DMS153 treated with DMSO at 0.1 percent for 48 hours (cell line): ENCODE results near the gene IFT20.

Experiments
- DNase-seq: peaks from one replicate; lab custom pipeline; 2025; ENCODE audit not compliant: unreplicated experiment; lab: John Stamatoyannopoulos, UW

Gene IFT20

DNA sequence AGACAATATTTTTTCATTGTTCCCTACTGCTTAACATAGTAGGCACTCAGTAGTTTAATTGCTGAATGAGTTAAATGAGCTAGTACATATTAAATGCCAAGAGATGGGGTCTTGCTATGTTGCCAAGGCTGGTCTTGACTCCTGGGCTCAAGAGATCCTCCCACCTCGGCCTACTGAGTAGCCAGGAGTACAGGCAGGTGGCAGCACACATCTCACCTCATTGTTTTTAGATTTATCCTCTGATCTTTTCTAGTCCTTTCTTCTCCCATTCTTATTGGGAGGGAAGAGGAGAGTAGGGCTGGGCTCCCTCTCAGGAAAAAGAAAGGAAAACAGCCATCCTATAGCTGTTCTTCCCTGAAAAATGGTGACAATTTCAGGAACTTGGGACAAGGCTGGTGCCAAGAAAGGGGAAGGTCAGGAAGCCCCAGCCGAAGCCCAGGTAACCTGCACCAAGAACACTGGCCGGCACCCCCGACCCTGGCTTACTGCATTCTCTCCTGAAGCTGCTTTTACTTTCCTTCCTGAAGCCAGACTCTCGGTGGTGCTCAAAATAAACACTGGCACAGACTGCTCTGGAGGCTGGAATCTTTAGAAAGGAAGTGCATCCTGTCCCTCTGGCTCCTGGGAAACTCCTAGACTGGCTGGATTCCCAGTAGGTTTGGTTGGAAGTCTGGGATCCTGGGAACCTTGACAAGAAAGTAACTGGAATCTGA, 2.9 kb upstream of the IFT20 start:
- DNase-seq = no peak

DNA sequence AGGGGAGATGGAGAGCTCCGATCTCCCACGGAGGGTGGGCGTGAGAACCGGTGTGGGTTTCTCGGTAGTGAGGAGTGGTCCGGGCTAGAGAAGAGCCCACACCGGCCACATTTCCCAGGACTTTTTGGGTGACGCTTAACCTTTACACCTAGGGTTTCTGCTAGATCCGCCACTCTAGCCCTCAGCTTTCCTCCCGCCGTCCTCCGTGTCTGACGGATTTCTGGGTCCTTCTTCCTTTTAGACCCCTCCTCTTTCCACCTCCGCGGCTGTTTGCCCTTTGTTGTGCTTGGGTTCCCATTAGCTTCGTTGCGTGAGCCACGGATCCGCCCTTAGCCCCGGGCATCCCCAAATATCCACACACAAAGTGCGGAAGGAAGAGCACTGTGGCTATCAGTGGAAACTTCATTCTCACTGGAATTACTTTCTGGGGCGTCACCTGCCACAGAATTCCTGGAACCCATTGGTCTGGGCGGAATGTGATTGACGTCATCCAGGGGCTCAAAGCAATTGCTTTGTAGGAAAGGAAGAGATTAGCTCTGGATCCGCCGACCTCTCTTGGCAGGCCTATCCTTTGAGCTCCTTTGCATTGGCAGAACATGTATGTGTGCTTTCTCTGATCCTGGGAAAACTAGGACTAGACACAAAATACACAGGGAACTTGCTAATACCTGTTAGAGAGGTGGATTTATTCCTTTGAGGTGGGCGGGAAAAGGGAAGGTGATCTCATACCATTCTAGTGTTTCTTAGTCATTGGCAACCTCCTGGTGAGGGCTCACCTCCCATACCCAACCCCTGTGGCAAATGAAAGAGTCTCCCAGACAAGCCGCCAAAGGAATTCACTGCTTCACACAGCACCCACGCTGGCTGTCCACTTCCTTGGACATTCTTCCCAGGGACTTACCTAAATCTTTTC, 943 bp upstream of the IFT20 start:
- no peak for DNase-seq

DNA sequence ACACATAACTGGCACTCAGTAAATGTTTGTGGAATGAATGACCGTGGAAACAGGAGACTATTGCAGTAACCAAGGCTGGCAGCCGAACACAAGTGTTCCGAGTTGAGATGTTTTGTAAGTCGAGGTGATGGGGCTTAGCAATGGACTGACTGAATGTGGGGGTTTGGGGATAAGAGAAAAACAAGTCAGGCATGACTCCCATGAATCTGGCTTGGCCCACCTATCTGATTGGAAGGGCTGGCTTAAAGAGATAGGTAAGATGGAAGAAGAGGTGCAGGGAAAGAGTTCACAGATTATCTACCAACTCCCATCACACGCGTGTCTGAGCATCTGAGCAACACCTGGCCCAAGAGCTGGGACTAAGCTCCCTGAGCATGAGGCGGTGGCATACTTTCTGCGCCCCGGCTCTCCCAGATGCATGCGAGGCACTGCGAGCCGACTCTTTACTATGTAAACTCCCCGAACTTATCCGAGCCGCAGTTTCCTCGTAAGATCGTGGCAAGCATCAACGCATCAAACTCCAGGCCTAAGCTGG, 539 bp downstream of the IFT20 start:
- no peak for DNase-seq

DNA sequence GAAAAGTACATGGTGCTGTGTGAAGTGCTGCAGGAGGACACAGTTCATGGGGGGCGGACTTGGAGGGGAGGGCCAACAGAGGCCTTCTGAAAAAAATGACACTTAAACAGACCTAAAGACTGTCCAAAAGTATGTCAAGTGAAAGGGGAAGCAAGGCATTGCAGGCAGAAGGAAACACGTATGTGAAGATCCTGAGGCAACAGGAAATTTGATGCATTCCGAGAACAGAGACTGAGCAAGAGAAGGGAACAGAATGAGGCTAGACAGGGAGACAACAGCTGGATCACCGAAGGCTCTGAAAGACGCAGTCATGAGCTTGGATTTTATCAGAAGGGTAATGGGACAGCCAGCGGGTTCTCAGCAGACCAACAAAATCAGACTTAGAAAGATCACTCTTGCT, 1.1 kb downstream of the IFT20 start:
- DNase-seq = no peak

DNA sequence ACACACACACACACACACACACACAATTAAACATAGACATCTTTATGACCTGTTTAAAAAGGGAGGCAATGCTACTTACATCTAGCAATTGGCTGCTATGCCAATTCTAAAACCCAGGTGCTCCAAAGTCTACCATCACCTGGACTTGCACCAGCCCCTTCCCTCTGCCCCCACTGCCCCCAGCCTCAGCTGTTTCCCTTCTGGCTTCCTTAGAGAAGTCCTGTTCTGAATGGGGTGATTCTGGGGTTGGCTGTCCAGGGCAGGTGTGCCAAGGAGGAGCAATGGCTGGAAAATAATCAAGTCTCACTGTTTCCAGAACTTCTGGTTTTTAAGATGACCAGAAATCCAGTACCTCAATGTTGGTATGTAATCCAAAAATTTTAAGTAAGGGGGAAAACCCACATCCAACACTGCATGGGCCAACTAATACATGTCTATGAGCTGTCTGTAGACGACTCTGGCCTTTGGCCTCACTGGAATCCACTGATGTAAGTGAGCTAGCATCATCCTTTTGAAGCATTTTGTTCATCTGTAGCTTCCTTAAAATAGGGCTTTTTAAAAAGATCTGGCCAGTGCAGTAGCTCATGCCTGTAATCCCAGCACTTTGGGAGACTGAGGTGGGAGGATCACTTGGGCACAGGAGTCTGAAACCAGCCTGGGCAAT, 2.1 kb downstream of the IFT20 start:
- DNase-seq = no peak

DNA sequence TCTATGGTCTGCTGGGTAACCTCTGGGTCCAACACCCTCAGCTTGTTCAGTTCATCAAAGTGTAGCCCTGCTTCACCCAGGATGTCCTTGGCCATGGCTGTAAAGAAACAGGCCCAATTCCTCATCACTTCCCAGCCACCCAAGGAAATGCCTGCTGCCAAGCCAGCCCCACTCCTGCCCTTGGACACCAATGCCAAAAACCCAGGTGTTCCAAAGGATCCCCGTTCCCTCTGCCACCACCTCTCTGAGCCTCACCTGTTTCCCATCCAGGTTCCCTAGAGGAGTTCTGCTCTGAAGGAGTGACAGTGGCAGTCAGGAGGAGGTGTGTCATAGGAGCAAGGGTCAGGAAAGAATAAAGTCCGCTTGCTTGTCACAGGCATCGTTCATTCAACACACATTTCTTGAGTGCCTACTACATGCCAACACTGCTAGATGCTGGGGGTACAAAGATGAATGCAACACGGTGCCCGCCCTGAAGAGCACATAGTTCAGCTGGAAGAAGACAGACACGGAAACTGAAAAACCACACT, 3.3 kb downstream of the IFT20 start:
- DNase-seq = no peak

DNA sequence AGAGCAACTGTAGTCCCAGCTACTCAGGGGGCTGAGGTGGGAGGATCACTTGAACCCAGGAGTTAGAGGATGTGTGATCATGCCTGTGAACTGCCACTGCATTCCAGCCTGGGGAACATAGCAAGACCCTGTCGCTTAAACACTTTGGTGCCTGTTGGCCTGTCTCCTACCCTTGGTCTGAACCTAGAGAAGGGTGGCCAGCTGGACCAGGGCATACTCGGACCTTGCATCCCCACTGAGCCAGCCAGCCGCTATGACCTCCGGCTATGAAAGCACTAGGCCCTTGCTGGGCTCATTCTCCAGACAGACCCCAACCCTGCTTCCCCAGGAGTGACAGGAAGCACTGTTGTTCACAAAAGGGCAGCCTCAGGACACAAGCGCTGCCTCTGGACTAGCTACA, 4.6 kb downstream of the IFT20 start:
- no peak for DNase-seq

DNA sequence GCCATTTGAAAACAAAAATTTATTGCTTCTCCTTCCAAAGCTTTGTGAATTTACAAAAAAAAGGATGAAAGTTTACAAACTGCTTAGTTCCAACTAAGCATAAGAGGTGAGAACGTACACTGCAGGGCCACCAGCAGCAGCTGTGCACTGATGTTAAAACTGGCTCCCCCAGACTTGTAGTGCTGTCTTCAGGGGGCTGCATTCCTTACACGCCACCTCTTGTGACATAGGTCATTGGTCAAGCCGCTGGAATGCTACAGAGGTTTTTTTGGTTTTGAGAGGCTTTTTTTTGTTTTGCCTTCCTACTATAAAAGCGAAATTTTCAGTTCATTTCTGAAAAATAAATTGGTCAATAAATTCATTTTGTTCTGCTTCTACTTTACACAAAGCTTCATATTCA, 6.9 kb downstream of the IFT20 start:
- no peak for DNase-seq

DNA sequence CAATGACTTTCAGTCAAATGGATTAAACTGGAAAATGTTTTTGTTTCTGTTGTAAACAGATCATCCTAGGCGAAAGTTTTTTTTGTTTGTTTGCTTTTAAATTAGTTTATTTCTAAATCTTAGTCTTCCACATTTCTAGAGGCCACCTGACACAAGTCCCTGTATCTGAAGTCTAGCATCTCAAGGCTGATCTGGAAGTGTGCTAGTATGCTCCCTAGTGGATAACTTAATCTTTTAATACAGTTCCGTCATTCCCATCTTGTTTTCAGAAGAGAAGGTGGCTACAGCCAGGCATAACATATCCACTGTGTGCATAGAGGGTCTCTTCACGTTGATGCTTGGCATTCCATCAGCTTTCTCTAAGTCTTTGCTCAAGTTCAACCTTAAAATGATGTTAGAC, 7.6 kb downstream of the IFT20 start:
- no peak for DNase-seq

DNA sequence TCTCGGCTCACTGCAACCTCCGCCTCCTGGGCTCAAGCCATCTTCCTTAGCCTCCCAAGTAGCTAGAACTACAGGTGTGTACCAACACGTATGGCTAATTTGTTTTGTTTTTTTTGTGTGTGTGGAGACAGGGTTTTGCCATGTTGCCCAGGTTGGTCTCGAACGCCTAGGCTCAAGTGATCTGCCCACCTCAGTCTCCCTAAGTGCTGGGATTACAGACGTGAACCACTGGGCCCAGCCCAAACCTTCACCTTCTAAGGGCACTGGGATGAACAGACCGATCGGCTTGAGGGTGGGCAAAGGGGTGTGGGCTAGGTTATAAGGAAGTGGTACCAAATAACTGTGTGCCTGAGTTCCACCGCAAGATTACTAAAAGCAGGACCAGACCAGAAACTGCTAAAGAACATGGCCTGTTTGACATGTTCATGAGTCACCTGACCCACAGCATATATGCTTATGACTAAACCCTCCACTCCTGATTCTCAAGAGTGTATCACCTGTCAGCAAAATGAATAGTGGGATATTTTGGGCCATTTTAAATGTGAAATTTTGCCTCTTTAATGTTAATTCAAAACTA, 8.2 kb downstream of the IFT20 start:
- no peak for DNase-seq

DNA sequence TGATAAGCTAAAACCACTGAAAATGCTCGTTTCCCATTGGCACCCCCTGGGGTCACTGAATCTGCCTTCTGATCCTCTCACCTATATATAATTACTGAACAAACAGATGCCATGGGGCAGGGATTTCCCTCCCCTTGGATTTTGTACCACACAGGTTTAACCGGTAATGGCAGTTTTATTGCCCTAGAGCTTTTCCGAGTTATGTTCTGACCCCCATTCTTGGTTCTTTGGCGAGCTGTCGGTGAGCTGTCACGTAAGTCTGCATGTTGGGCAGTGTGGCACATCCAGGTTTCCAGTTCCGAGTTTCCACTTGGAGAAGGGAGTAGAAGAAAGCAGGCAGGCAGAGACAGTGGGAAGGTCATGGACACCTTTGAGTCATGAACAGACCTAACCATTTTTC, 9.2 kb downstream of the IFT20 start:
- DNase-seq = no peak

DNA sequence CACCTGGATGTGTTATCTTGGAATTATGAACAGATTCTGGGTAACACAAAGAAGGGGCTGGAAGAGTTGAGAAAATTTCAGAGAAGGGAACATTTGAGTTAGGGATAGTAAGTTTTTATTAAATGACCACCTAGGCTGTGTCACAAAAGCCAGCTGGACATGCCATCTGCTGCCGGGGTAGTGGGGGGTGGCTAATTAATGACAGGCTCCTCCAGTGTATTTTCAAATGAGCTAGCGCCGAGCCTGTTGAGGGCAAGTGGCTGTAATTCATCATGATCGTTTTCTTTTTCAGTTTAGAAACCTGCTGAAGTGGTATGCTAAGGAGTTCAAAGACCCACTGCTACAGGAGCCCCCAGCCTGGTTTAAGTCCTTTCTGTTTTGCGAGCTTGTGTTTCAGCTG, 10.1 kb downstream of the IFT20 start:
- DNase-seq = no peak

DNA sequence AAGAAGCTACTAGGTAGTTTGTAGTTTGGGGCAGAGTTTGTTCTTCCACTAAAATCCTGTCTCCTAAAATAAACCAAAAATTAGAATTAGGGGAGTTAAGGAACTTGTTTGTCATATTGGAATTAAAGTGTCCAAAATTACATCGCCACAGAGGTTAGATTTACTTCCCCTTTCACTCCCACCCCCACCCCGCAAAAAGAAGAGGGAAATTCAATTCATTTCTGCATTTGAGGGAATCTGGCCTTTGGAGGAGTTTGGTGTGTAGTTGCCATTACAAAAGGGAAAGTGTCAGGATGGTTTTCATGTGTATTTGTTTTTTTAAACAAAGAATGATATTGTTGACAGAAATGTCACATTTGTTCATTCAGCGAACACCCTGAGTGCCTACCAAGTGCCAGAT, 10.5 kb downstream of the IFT20 start:
- no peak for DNase-seq

DNA sequence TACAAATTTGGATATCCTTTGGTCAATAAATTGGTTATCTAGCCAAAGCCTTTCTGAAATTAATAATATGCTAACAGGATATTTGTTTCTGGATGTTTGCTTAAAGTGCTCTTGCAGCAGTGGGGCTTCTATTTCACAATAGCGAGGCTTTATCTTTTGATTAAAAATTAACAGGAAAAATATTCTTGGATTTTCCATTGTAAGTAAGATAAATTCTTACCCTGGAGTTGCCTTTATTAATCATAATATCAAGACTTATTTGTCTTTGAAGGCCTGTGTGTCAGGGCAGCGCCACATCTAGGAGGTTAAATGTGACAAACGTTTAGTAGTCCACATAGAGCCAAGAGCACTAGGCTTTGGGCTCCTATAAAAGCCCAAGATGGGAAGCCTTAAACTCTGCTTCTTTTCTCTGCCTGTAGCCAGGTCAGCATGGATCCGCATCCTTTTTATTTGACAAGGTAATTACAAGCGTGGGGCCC, 11.0 kb downstream of the IFT20 start:
- no peak for DNase-seq

DNA sequence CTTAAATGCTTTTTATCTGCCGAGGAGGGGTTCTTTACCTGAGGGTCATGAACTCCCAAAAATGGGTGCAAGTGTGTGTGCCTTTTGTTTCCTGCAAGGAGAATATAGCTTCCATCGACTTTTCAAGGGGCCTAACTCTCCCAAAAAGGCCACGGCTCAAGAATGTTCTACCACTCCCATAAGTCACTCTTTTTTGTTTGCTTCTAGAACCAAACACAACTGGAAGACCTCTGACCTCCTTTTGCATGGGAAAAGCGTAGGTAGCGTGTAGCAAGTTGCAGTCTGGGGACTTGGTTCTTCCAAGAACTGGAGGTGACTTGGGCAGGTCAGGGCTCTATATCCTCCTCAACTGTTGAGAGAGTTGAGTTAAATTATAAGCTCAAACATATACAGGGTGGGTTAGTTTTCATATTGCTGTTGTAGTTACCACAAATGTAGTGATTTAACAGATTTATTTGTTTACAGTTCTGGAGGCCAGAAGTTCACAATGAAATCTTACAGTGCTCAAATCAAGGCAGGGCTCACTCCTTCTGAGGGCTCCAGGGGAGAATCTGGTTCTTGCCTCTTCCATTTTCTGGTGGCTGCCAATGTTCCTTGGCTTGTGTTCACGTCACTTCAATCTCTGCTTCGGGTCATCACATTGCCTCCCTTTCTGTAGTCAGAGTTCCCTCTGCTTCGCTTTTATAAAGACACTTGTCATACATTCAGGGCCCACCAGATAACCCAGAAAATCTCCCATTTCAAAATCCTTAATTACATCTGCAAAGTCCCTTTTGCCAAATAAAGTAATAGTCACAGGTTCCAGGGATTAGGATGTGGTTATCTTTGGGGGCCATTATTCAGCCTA, 14.8 kb downstream of the IFT20 start:
- no peak for DNase-seq

DNA sequence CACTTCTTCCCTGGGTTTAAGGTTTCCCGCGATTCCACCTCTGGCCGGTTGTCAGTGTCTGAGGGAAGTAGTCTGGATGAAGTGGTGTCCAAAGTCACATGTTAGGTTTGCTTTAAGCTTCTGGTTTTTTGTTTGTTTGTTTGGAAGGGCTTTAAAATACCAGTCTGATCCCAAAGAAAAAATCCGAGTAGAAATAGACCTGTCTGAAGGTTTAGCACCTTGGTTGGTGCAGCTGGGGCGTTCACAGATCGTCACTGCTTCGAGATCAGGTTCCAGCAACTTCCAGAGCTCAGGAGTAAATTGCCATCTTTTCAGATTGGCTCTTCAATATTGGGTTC, 15.7 kb downstream of the IFT20 start:
- DNase-seq = no peak

DNA sequence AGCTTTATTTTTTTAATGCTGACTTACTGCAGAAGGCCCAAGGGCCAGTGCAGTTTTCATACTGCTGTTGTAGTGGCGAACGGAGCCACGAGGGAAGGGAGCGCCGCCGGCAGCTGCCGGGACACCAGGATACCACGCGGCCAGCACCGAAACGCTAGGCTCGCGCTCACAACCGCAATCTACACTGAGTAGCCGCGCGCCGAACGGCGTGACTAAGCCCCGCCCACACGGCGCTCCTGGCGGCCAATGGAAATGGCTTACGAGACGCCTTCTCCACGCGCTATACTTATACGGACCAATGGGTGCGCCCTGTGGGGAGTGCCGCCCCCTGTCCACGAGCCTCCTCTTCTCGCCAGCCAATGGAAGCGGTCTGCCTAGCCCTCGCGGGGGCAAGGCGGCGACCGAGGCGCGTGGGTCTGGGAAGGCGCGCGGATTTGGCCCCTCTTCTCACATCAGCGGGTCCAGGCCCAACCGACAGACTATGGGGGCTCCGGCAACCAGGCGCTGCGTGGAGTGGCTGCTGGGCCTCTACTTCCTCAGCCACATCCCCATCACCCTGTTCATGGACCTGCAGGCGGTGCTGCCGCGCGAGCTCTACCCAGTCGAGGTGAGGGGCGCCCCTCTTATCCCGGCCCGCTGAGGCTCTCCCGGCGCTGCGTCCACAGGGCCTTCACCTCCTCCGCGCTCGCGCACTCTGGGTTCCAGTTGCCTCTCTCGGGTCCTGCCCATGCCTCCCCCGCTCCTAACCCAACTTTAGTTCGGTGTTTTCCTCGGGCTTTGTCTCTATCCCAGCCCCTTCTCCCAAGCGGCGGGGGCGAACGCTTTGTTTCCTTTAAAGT, 16.3 kb downstream of the IFT20 start, which contains the start of gene TMEM97:
Gene TMEM97 (plus strand): TSS at position 442 of the 839 bp plus-strand sequence. CDS start 40 bp downstream, at position 482.
- peak; percentile 98 for DNase-seq

DNA sequence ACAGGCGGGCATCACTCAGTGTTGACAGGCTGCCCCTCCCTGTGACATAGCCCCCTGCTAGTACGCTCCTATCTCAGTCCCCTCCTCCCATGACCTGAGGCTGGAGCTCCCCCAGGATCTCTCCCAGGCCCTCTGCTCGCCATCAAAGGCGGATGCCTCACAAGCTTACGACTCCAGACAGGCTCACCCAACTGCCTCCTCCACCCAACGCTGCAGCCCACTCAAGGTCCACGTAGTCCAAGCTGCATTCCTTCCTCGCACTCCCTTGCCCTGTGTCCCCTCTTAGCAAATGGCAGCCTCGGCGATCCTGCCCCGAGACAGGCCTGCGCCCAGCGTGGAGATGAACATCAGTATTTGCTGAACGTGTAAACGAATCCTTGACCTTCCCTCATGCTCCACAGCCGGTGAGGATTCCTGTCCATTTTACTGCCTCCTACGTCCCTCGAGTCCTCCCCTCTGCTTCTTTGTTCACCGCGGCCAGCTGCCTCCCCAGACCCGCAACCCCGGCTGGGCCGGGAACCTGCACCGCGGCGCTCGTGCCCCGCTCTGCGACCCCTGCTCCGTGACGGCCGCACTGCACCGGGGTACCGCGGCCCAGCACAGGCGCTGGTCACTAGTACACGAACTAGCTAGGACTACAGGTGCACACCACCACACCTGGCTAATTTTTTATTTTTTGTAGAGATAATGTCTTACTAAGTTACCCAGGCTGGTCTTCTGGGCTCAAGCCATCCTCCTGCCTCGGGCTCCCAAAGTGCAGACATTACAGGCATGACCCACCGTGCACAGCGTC, 17.1 kb downstream of the IFT20 start:
- no peak for DNase-seq
